ENCODE data around the gene KRTAP5-5. TPM values are rescaled to one million over a fixed set of nuclear protein-coding genes. Genes with fewer than 3 reads are reported as not detected.

The KRTAP5-5 gene
- total and polyA plus RNA-seq, 2 of the 13 experiments (the other 11 are each of a cell fraction or from before 2014, with no cell fraction given), result not detected

GRCh38 chr11:1673446-1674172, 44.0 kb downstream of the KRTAP5-5 start (continued):
- TF ChIP-seq ZNF713 (CRISPR knock-in tag; IDR thresholded peaks at IDR 0.05), result no peak
- no peak for TF ChIP-seq IRX3 (CRISPR knock-in tag; IDR thresholded peaks at IDR 0.05; ENCODE audit: borderline replicate concordance, low read depth)
- peak; percentile 63; the same call in 1 of the 2 replicates for TF ChIP-seq PHF21A (CRISPR knock-in tag; IDR thresholded peaks at IDR 0.05)
- no peak for TF ChIP-seq SMARCC2 (IDR thresholded peaks at IDR 0.05)
- no peak for TF ChIP-seq RFX1 (IDR thresholded peaks at IDR 0.05)
- TF ChIP-seq GPBP1L1 (CRISPR knock-in tag; IDR thresholded peaks at IDR 0.05), result no peak
- TF ChIP-seq TGIF2 (CRISPR knock-in tag; IDR thresholded peaks at IDR 0.05), result no peak
- peak in 1 of 2 experiments; percentile 57; a peak in 1 of 4 replicates for TF ChIP-seq KLF16 (CRISPR knock-in tag; IDR thresholded peaks at IDR 0.05)
- TF ChIP-seq U2AF1 (optimal IDR thresholded peaks at IDR 0.05; ENCODE audit: low read depth, low read length), result no peak
- no peak for TF ChIP-seq ZNF33B (CRISPR knock-in tag; IDR thresholded peaks at IDR 0.05)
- 0 out of 2 replicates have a peak, but pooled peaks have one; percentile 63 for TF ChIP-seq ZNF878 (CRISPR knock-in tag; IDR thresholded peaks at IDR 0.05)
- no peak for TF ChIP-seq ZNF530 (CRISPR knock-in tag; IDR thresholded peaks at IDR 0.05; ENCODE audit: low read depth)
- no peak for TF ChIP-seq MBNL3 (CRISPR knock-in tag; conservative IDR thresholded peaks at IDR 0.05)
- no peak for TF ChIP-seq TBL1XR1 (IDR thresholded peaks at IDR 0.05; ENCODE audit: borderline replicate concordance, low read length, partially characterized antibody)
- peak; percentile 93 for TF ChIP-seq TCF7 (IDR thresholded peaks at IDR 0.05; ENCODE audit: low read depth)
- TF ChIP-seq SIN3B (IDR thresholded peaks at IDR 0.05; ENCODE audit: low read length), result no peak
- peak; percentile 86 for TF ChIP-seq THRA (CRISPR knock-in tag; IDR thresholded peaks at IDR 0.05; ENCODE audit: borderline replicate concordance)
- no peak for TF ChIP-seq ZNF335 (CRISPR knock-in tag; IDR thresholded peaks at IDR 0.05)
- no peak for TF ChIP-seq KIAA2018 (CRISPR knock-in tag; IDR thresholded peaks at IDR 0.05; ENCODE audit: borderline replicate concordance)
- no peak for TF ChIP-seq ZNF720 (CRISPR knock-in tag; IDR thresholded peaks at IDR 0.05)
- TF ChIP-seq MZF1 (CRISPR knock-in tag; IDR thresholded peaks at IDR 0.05; ENCODE audit: borderline replicate concordance), result no peak
